ENCODE data around the gene C16orf86.
"Not testable (repeated sequence)": the region's sequence is repeated elsewhere in the genome, so short reads cannot be mapped to it uniquely, and the experiment has no call there.

C16orf86 gene

DNA sequence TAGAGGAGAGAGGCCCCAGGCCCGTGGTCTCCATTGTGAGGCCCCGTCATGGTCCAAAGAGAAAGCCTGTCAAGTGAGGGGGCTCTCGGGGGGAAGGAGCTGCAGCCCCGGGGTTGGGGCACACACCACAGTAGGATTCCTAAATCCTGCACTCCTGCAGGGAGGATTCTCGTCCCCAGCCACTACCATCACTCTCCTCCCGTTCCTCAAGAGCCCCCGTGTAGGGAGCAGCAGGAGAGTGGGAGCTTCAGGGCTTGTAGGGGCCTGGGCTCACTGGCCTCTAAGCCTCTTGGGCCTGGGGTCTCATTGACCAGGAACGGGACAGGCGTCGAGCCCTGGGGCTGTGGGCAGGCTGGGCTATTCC, 821 bp downstream of the C16orf86 start:
- no peak for DNase-seq (ENCODE audit: low read depth)

DNA sequence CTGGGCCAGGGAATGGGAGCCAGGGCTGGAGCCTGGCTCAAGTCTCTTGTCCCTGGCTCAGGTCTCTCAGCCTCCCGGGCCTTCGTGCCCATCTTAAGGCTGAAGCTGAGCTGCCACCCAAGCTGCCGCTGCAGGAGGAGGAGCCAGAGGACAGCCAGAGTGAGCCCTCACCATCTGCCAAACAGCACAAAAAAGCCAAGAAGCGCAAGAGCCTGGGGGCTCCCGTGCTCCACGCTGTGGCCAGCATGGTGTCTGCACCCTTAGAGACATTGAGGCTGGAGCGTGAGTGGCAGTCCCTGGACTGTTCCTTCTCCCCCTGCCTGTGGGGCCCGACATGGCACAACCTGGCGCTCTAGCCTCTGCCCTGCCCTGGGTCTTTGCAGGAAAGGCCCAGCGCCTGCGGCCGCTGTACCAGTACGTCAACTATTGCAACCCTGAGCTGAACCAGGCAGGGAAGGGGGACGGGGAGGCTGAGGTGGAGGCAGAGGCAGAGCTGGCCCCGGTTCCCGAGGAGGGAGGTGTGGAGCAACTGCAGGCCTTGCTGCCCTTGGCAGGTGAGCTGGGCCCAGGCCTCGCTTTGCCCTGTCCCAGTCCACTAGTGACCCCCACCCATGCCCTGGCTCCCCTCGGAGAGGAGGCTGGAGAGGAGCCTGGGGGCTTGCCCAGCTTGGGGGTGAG, 1.3 kb downstream of the C16orf86 start:
- peak; percentile 60 for DNase-seq (ENCODE audit: low read depth)

DNA sequence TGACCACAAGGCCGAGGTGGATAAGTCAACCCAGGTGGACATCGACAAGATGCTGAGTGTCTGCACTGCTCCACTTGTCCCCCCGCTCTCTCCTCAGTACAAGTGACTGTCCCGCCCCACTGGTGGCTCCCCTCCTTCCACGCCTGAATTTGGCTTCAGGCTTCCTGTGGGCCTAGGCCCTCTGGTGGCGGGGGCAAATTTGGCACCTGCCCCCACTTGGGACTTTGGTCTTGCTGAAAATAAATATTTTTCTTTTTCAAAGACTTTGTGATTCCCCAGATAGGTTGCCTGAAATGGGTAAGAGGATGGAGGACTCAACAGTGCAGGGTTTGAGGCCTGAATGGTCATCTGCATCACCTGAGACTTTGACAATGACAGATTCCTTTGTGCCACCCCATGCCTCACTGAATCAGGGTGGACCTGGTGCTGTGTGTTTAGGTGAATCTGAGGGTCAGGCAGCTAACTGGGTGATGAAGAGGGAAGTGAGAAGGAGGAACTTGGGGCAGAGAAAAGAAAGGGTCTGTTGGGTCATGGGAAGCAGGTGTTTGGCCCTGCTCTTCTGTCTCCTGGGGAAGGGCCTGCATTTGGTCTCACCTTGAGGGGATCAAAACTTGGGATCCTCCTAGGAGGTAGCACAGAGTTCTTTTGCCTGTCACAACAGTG, 2.0 kb downstream of the C16orf86 start:
- DNase-seq (ENCODE audit: low read depth) = no peak

GRCh38 chr16:67669499-67670101, 3.0 kb downstream of the C16orf86 start:
- DNase-seq (ENCODE audit: low read depth) = no peak

DNA sequence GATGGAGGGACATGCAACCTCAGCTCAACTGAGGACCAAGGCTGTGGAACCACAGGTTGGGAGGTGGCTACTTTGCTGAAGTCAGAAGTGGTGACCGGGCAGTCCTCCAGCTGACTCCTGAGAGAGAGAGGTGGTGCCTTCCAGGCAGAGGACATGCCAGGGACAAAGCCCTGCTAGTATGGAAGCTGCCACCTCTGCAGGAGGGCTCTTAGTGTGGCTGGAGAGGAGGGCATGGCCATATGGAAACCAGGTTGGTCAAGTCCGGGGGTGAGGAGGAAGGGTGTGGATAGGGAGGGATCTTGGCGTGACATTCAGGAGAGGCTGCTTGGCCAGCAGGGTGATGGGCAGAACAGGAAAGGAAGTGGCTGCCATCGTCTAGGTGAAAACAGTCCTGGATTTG, 5.7 kb downstream of the C16orf86 start:
- DNase-seq (ENCODE audit: low read depth) = no peak

- no peak for DNase-seq (ENCODE audit: low read depth)
Measured at GRCh38 chr16:67672739-67673662, 6.4 kb downstream of the C16orf86 start.

DNA sequence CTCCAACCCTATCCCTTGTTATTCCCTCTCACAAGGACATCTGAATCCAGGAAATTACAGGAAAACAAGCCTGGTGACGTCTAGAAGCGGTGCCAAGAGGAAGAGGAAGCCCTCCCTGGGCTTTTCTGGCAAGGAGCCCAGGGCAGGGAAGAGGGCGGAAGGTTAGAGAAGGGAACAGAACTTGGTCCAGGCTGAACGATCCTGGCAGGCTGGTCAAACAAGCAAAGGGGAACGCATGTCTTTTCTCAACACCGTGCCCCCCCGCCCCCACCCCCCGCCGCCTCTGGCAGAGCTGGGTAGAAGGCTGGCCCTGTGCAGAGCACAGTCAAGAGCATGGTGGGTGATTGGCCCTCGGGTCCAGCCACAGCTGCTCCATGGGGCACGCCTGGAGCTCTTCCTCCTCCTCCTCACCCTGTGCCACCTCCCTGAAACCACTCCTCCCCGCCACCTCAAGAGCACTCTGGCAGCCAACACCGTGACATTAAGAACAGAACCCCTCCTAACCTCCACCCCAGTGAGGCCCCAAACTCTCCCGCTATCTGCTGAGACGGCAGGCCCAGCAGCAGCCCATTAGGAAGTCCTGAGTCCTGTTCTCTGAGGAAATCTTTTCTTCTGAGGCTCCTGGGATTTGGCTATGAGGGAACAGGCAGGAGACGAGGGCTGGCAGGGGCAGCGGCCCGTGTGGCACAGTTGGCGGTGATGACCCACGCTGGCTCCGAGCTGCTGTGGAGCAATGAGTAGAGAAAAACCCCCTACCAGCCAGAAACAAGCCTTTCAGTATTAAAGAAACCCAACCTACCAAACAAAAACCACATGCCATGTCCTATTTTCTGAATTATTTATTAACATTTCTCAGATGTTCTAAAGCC, 7.3 kb downstream of the C16orf86 start:
- DNase-seq (ENCODE audit: low read depth) = no peak

DNA sequence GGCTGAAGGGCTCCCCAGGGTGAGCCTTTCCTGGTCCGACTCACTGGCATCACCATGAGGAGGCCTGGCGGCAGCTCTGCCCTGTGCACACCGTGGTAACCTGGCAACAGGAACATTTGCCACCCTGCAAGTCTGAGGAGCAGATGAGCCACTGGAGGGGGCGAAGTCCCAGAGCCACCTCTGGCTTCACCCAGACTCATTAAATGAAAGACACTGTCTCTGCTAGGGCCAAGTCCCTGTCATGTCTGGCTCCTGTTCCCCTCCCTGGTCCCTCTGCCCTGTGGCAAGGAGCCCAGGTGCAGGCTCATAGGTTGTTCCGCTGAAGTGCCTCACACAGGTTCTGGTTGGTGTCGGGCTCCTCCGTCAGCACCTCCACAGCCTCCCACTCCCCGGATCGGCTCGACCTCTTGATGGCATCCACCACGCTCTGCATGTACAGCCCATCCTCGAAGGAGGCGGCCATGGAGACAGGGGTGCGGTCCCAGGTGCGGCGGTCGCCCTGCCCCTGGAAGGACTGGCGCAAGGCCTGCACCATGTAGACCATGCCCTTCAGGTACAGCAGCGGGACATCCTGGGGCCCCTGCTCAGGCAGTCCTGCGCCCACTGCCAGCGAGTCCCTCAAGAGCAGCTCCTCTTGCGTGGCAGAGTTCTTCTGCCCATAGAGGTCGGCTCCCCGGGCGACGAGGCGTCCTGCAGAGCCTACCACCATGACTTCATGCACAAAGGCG, 8.4 kb downstream of the C16orf86 start:
- no peak for DNase-seq (ENCODE audit: low read depth)

DNA sequence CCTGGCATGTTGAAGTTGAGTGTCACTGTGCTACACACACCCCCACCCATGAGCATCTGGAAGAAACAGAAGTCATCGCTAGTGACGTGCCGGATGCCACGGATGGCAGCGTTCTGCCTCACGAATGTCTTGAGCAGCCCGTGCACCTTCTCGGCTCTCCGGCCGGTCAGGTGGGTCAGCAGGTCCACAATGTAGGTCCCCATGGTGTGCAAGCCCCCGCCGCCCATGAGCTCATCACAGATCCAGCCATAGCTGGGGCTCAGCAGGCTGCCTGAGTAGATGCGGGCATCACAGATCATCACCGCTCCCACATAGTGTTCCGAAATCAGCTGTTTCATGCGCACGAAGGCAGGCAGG, 8.9 kb downstream of the C16orf86 start:
- DNase-seq (ENCODE audit: low read depth) = no peak

- no peak for DNase-seq (ENCODE audit: low read depth)
Measured at GRCh38 chr16:67675999-67676398, 9.4 kb downstream of the C16orf86 start.

DNA sequence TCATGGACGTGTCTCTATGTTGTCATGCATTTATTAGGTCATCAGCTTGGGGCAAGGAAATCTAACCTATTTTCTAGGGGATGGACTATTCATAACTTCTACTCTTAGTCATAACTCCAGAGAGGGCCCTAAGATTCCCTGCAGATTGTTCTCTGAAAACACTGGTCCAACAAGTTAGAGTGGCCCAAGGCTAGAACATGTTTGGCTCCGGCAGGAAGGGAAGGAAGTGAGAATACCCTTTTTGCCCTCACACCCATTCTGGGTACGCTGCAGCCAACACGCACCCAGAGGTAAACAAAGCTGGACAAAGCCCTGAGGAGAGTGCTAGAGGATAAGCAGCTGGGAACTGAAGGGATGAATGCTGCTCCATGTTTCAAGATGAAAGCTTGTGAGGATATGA, 9.9 kb downstream of the C16orf86 start:
- no peak for DNase-seq (ENCODE audit: low read depth)

DNA sequence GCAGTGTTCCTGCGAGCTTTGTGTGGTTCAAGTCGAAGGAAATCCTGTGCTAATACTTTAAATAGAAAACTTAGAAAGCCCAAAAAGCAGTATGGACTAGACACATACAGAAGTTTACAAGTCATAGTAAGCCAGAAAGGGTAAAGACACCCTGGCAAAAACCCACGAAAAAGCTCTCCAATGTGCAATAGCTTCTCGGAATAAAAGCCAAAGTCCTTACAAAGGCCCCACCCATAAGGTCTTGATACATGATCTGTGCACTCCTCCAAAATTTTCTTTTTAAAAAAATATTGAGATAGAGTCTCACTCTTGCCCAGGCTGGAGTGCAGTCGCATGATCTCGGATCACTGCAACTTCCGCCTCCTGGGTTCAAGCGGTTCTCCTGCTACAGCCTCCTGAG, 10.3 kb downstream of the C16orf86 start:
- DNase-seq (ENCODE audit: low read depth) = no peak

DNA sequence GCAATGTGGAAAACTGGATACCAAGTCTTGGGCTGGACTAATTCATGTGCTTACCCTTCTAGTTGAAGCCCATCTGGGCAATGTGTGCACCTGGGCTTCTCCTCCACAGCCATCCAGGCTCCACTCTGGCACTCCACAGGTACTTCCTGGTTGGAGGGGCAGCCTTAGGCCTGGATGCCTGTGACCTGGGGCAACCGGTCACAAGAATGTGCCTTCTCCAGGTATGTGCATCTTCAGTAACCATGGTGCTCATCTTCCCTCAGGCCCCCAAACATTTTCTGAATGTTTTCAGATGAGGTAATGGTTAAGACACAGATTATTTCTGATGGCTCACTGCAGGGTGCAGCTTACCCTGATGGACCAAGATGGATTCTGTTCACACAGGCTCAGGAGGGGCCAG, 11.1 kb downstream of the C16orf86 start:
- no peak for DNase-seq (ENCODE audit: low read depth)

- no peak for DNase-seq (ENCODE audit: low read depth)
Measured at GRCh38 chr16:67678354-67679023, 11.9 kb downstream of the C16orf86 start.

- DNase-seq (ENCODE audit: low read depth) = no peak
Measured at GRCh38 chr16:67679935-67680897, 13.6 kb downstream of the C16orf86 start.

DNA sequence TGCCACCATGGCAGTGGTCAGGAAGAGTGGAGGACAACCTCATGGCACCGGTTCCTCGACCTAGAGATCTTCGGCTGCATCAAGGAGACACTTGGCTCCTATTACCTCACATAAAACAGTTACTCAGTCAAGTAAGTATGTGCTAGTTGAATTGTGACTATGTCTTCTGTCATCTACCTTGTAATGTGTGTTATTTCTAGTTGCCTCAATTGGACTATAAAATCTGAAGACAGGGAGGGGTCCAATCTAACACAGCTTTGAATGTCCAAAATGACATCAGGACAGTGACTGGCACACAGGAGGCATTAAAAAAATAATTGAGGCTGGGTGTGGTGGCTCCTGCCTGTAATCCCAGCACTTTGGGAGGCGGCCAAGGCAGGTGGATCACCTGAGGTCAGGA, 17.2 kb downstream of the C16orf86 start:
- no peak for DNase-seq (ENCODE audit: low read depth)

DNA sequence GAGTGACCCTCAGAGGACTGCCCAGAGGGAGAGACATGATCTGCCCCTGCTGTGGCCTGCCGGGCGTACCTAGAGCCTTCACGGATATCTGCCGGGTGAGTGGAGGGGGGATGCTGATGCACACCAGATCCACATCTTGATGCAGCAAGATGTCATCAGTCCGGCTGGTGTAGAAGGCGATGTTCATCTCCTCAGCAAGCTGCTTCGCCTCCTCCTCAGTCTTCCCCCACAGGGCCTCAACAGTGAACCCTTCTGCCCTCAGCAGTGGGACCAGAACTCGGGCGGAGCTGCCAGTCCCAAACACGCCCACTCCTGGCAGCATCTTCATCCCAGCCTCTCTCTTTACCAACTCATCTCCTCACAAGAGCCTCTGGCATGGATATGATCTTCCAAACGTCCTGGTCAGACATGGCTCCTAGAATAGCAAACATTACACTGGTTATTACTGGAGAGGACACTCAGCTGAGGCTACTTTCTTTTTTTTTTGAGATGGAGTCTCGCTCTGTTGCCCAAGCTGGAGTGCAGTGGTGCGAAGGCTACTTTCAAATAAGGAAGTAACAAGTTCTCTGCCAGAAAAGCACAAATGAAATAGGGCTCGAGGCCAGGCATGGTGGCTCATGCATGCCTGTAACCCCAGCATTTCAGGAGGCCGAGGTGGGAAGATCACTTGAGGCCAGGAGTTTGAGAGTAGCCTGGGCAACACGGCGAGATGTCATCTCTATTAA, 18.9 kb downstream of the C16orf86 start:
- DNase-seq (ENCODE audit: low read depth) = no peak

GRCh38 chr16:67693517-67694285, 27.1 kb downstream of the C16orf86 start:
- DNase-seq (ENCODE audit: low read depth) = not testable (repeated sequence)

All from stimulated activated CD8-positive, alpha-beta memory T cell treated with anti-CD3 and anti-CD28 coated beads, Interleukin-12 subunit alpha, Interleukin-12 subunit beta, amount 100 ng/mL, for 4 hours (primary cell).